Placental epithelial cell (primary cell): ENCODE data around the gene LARP1B. TPM values are rescaled to one million over a fixed set of nuclear protein-coding genes. Genes with fewer than 3 reads are reported as not detected.

ENCODE experiments used
- total RNA-seq: library from RNA; depleted of rRNA; stranded (reverse); fragments of >200 nt; gene quantifications from 2 replicates; pipeline ENCODE4 v1.2.3, GENCODE V29; 2012

LARP1B gene
- total RNA-seq, result 20.4 and 23.9 TPM in 2 replicates

DNA sequence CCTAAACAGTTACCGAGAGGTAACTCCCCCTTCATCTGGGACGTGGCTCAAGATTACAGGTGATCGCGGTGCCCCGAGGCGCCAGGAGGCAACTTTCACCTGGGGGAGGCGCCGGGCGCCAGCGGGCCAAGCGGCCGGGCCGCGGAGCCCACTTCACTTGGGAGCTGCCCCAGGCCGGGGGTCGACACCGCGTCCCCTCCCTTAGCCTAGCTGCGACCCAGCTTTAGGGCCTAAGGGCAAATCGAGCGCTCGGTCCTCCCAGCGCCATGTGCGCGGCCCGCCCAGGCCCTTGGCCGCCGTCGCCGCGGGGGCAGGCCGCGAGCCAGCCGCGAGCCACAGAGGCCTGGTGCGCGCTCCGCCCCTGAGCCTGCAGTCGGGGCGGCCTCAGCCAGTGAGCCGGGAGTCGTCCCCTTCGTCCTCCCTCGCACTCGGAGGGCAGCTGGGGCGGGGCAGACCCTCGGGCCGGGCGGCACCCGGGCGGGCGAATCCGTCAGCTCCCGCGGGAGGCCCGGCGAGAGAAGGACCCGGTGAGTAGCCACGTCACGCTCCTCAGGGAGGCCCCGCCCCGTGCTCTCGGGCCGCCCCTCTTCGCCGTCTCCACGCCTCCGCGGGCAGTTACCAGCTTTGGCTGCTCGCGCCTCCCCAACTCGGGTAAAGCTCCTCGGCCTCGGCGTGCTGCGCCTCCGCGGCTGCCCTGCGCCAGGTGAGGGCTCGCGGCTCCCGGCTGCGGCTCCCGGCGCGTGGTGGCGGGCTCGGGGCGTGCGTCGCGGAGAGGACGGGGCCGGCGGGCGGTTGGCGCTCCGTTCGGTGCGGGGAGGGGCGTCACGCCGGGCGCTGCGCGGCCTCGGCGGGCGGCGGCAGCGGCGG lies at the start of gene LARP1B:
Gene LARP1B (plus strand): TSS at position 614 of the 867 bp plus-strand sequence. CDS start 13,640 bp downstream, outside the sequence.

Other genes starting within 250 kb of the LARP1B start
- 4.2 and 6.3 TPM in 2 replicates for gene PLK4, start 180.4 kb upstream of the LARP1B start, total RNA-seq
- 38.1 and 42.4 TPM in 2 replicates for gene MFSD8, start 96.1 kb upstream of the LARP1B start, total RNA-seq
- gene ABHD18, start 95.9 kb upstream of the LARP1B start, total RNA-seq, result 9.8 and 10.4 TPM in 2 replicates
- gene PGRMC2, start 226.5 kb downstream of the LARP1B start, total RNA-seq, result 84.0 and 124 TPM in 2 replicates